BLaER1 (cell line): ENCODE data around the gene SFPQ.
"Not testable (repeated sequence)": the region's sequence is repeated elsewhere in the genome, so short reads cannot be mapped to it uniquely, and the experiment has no call there.

ENCODE experiments used
- H3K27ac ChIP-seq: shearing (Covaris generic); formaldehyde crosslinking; 2 replicates; pipeline ENCODE4 v1.8.1; 2022
- H3K27me3 ChIP-seq: shearing (Covaris generic); formaldehyde crosslinking; 2 replicates; pipeline ENCODE4 v1.8.1; 2022
- H3K36me3 ChIP-seq: shearing (Covaris generic); formaldehyde crosslinking; 2 replicates; pipeline ENCODE4 v1.8.1; 2022
- H3K4me1 ChIP-seq: shearing (Covaris generic); formaldehyde crosslinking; 2 replicates; pipeline ENCODE4 v1.8.1; 2022
- H3K4me2 ChIP-seq: shearing (Covaris generic); formaldehyde crosslinking; 2 replicates; pipeline ENCODE4 v1.8.1; 2022
- H3K4me3 ChIP-seq: shearing (Covaris generic); formaldehyde crosslinking; 2 replicates; pipeline ENCODE4 v1.8.1; 2022
- H3K9ac ChIP-seq: shearing (Covaris generic); formaldehyde crosslinking; 2 replicates; pipeline ENCODE4 v1.8.1; 2022
- H3K9me3 ChIP-seq: shearing (Covaris generic); formaldehyde crosslinking; 2 replicates; pipeline ENCODE4 v1.8.1; 2022
- H4K20me1 ChIP-seq: shearing (Covaris generic); formaldehyde crosslinking; 2 replicates; pipeline ENCODE4 v1.8.1; 2022
- Cebpa-rat ChIP-seq: shearing (Covaris generic); IDR thresholded peaks from 2 replicates; pipeline ENCODE4 v1.8.1; 2022

The SFPQ gene

DNA sequence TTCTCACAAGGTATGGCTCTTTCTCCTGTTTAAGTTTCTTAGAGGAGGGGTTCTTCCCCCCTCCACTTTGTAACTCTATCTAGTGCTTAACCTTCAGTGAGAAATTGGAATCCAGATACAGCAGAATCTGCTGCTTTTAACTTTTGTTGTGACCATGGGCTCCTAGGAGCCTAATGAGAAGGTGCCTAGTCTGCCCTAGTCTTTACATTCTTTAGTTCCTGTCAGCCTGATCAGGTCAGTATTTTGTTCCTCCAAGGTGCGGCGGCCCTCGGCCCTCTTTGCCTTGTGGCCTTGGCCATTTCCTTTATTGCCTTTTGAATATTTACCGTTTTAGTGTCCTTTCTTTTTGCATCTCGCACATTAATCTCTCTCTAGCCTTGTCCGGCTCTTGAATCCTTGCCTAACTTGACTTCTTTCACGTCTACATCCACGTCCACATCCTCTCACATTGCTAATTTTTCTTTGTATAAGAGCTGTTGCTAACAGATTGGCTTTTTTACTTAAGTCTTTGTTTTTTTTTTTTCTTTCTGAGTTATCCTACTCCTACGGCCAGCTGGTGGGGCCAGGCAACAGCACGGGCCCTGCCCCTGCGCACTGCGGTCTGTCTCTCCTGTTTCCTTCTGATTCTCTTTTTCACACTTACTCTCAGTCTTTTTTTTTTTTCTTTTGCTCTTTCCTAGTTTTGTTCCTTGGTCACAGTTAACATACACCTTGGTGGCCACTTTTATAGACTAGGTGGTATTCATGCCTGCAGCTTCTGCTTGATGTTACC is 49.0 kb downstream of the SFPQ start:
- no peak overlapping the region for H3K9ac ChIP-seq
- H3K4me1 ChIP-seq = no peaks in the 10 kb centered on the region
- no peaks in the 10 kb centered on the region for H3K9me3 ChIP-seq
- H3K4me3 ChIP-seq = no peak overlapping the region
- H3K4me2 ChIP-seq = no peak overlapping the region
- H3K27me3 ChIP-seq = no peaks in the 10 kb centered on the region
- H3K36me3 ChIP-seq = no peaks in the 10 kb centered on the region
- H3K27ac ChIP-seq = no peak overlapping the region
- no peaks in the 10 kb centered on the region for H4K20me1 ChIP-seq
- TF ChIP-seq Cebpa-rat = no peak

DNA sequence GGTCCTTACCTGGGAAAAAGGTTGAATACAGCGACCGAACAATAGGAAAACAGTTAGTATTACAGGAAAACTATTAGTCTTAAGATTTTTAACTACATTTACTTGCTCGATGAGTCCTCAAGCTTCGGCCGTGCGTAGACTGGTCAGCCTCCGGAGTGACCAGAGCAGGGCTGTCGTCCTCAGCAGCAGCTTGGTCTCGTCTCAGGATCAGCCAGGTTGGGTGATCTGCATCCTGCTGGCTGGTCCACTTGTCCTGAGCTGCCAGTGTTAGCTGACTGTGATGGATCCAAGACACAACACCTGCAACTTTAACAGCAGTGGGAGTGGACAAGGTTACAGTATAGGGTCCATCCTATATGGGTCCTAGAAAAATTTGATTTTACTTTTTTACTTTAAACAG is 50.2 kb downstream of the SFPQ start:
- not testable (repeated sequence) for H3K4me1 ChIP-seq, H3K4me3 ChIP-seq, H3K27me3 ChIP-seq, H3K9ac ChIP-seq, H3K9me3 ChIP-seq, H3K36me3 ChIP-seq, H3K27ac ChIP-seq, H4K20me1 ChIP-seq, H3K4me2 ChIP-seq

DNA sequence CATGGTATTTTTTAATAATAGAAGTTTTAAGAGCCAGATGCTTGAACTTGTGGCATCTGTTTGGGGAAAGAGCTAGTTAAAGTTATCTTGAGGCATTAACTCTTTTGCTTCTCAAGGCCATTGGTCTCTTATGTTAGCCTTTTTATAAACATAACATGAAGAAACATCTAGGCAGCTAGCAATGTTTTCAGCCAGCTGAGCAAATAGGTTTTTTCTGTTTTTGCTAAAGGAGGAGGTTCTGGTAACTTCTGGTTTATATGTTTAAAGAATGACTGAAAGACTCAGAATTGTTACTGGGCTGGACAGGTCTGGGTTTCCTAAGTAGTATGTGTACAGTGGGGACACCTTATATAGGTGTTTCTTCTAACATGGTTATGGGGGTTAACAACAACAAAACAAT is 50.7 kb downstream of the SFPQ start:
- not testable (repeated sequence) for H3K27me3 ChIP-seq, H4K20me1 ChIP-seq, H3K4me3 ChIP-seq

GRCh38 chr1:35137590-35137989 is 55.4 kb downstream of the SFPQ start:
- not testable (repeated sequence) for H3K4me1 ChIP-seq, H4K20me1 ChIP-seq, H3K36me3 ChIP-seq, H3K9ac ChIP-seq, H3K9me3 ChIP-seq, H3K4me2 ChIP-seq, H3K4me3 ChIP-seq, H3K27me3 ChIP-seq, H3K27ac ChIP-seq

More for the DNA sequence above, 50.7 kb downstream of the SFPQ start:
- H3K4me2 ChIP-seq, H3K4me1 ChIP-seq, H3K9me3 ChIP-seq, H3K27ac ChIP-seq, H3K36me3 ChIP-seq, H3K9ac ChIP-seq: not testable (repeated sequence)

GRCh38 chr1:35136780-35137179 is 56.2 kb downstream of the SFPQ start:
- H4K20me1 ChIP-seq = no peaks in the 10 kb centered on the region
- H3K4me1 ChIP-seq = no peaks in the 10 kb centered on the region
- H3K9ac ChIP-seq = no peak overlapping the region
- TF ChIP-seq Cebpa-rat = no peak
- no peaks in the 10 kb centered on the region for H3K27me3 ChIP-seq
- no peaks in the 10 kb centered on the region for H3K36me3 ChIP-seq
- H3K27ac ChIP-seq = no peak overlapping the region
- no peaks in the 10 kb centered on the region; the same call in 1 of the 2 replicates for H3K9me3 ChIP-seq
- H3K4me2 ChIP-seq = no peak overlapping the region
- H3K4me3 ChIP-seq = no peak overlapping the region
